H9 (cell line): ENCODE results near the gene PPCDC. TPM values are rescaled to one million over a fixed set of nuclear protein-coding genes. Genes with fewer than 3 reads are reported as not detected.

Experiments
- DNase-seq: peaks from one replicate; pipeline ENCODE4 v3.0.0-alpha.2; 2017
- H2AFZ ChIP-seq: one replicate; pipeline ENCODE4 v1.6.1; 2013; ENCODE audit warnings: mild to moderate bottlenecking, low read length, control low read depth, moderate library complexity
- H2AK5ac ChIP-seq: 2 replicates; pipeline ENCODE4 v1.6.1; 2013; ENCODE audit warnings: low read length, control low read depth, mixed read lengths; ENCODE audit not compliant: insufficient read length
- H2BK120ac ChIP-seq: one replicate; pipeline ENCODE4 v1.6.1; 2013; ENCODE audit warnings: low read depth, mild to moderate bottlenecking, low read length, control low read depth, inconsistent platforms; ENCODE audit not compliant: poor library complexity, severe bottlenecking
- H2BK12ac ChIP-seq: 2 replicates; pipeline ENCODE4 v1.6.1; 2013; ENCODE audit warnings: low read length, control low read depth, mixed read lengths, low read depth; ENCODE audit not compliant: insufficient read length
- H2BK15ac ChIP-seq: 2 replicates; pipeline ENCODE4 v1.6.1; 2013; ENCODE audit warnings: low read depth, low read length, control low read depth
- H2BK20ac ChIP-seq: one replicate; pipeline ENCODE4 v1.6.1; 2013; ENCODE audit warnings: low read depth, mild to moderate bottlenecking, low read length, control low read depth, inconsistent platforms; ENCODE audit not compliant: poor library complexity, severe bottlenecking
- H2BK5ac ChIP-seq: 2 replicates; pipeline ENCODE4 v1.6.1; 2013; ENCODE audit warnings: low read length, control low read depth, mixed read lengths; ENCODE audit not compliant: insufficient read length
- H3K14ac ChIP-seq: 2 replicates; pipeline ENCODE4 v1.6.1; 2013; ENCODE audit warnings: low read length, control low read depth; ENCODE audit not compliant: insufficient read depth
- H3K18ac ChIP-seq: 2 replicates; pipeline ENCODE4 v1.6.1; 2013; ENCODE audit warnings: low read depth, mild to moderate bottlenecking, mixed read lengths, low read length, control low read depth; ENCODE audit not compliant: insufficient read length
- H3K23ac ChIP-seq: 2 replicates; pipeline ENCODE4 v1.6.1; 2013; ENCODE audit warnings: low read length, control low read depth, mixed read lengths, low read depth; ENCODE audit not compliant: insufficient read length
- H3K23me2 ChIP-seq: 2 replicates; pipeline ENCODE4 v1.6.1; 2013; ENCODE audit warnings: low read depth, mild to moderate bottlenecking, mixed read lengths, low read length, control low read depth; ENCODE audit not compliant: insufficient read length, poor library complexity, severe bottlenecking
- H3K27ac ChIP-seq: 2 replicates; pipeline ENCODE4 v1.5.1; 2013; ENCODE audit warnings: low read length, control low read depth, mixed read lengths, low read depth; ENCODE audit not compliant: insufficient read length
- H3K27me3 ChIP-seq: 2 replicates; pipeline ENCODE4 v1.6.1; 2013; ENCODE audit warnings: low read length, control low read depth, inconsistent platforms; ENCODE audit not compliant: insufficient read depth
- H3K4ac ChIP-seq: 2 replicates; pipeline ENCODE4 v1.6.1; 2013; ENCODE audit warnings: low read depth, mild to moderate bottlenecking, control low read depth, inconsistent platforms, low read length, moderate library complexity
- H3K4me1 ChIP-seq: 2 replicates; pipeline ENCODE4 v1.6.1; 2013; ENCODE audit warnings: low read length, control low read depth, inconsistent platforms; ENCODE audit not compliant: insufficient read depth
- H3K4me2 ChIP-seq: 2 replicates; pipeline ENCODE4 v1.6.1; 2013; ENCODE audit warnings: low read length, control low read depth, mixed read lengths; ENCODE audit not compliant: insufficient read length, insufficient read depth
- H3K56ac ChIP-seq: 2 replicates; pipeline ENCODE4 v1.6.1; 2013; ENCODE audit warnings: low read depth, mild to moderate bottlenecking, mixed read lengths, low read length, control low read depth; ENCODE audit not compliant: insufficient read length
- H3K79me1 ChIP-seq: 2 replicates; pipeline ENCODE4 v1.6.1; 2013; ENCODE audit warnings: low read depth, mild to moderate bottlenecking, moderate library complexity, low read length, control low read depth, inconsistent platforms; ENCODE audit not compliant: insufficient read depth, poor library complexity, severe bottlenecking
- H3K79me2 ChIP-seq: 2 replicates; pipeline ENCODE4 v1.6.1; 2013; ENCODE audit warnings: low read length, control low read depth, inconsistent platforms; ENCODE audit not compliant: insufficient read depth
- H3K9ac ChIP-seq: 2 replicates; pipeline ENCODE4 v1.6.1; 2013; ENCODE audit warnings: low read length, control low read depth, mixed read lengths; ENCODE audit not compliant: insufficient read length; ENCODE audit errors: extremely low read depth
- H3K9me3 ChIP-seq: one replicate; pipeline ENCODE4 v1.6.1; 2013; ENCODE audit warnings: low read depth, low read length, inconsistent platforms; ENCODE audit not compliant: control insufficient read depth
- H3T11ph ChIP-seq: one replicate; pipeline ENCODE4 v1.6.1; 2013; ENCODE audit warnings: mild to moderate bottlenecking, low read length, control low read depth, inconsistent platforms
- H4K20me1 ChIP-seq: one replicate; pipeline ENCODE4 v1.6.1; 2013; ENCODE audit not compliant: control insufficient read depth, insufficient read length, insufficient read depth
- H4K5ac ChIP-seq: 2 replicates; pipeline ENCODE4 v1.6.1; 2013; ENCODE audit warnings: low read depth, mild to moderate bottlenecking, mixed read lengths, low read length, control low read depth; ENCODE audit not compliant: insufficient read length
- H4K8ac ChIP-seq: replicated peaks from 2 replicates; pipeline ENCODE4 v1.6.1; 2013; ENCODE audit warnings: low read length, control low read depth, mixed read lengths, low read depth; ENCODE audit not compliant: insufficient read length
- H4K91ac ChIP-seq: 2 replicates; pipeline ENCODE4 v1.6.1; 2013; ENCODE audit warnings: low read depth, mild to moderate bottlenecking, moderate library complexity, mixed read lengths, low read length, control low read depth; ENCODE audit not compliant: insufficient read length
- H3K27ac Mint-ChIP-seq, 3 experiments: 2 replicates in 2 of 3; 3 replicates in 1 of 3; pipeline ENCODE4 v1.8.0; 2020 to 2021; ENCODE audit warnings: mixed read lengths in 3 of 3, mild to moderate bottlenecking in 1 of 3, moderate library complexity in 1 of 3
- H3K27me3 Mint-ChIP-seq: 2 replicates; pipeline ENCODE4 v1.8.0; 2021; ENCODE audit warnings: low read depth, mild to moderate bottlenecking, moderate library complexity, mixed read lengths
- H3K36me3 Mint-ChIP-seq, 3 experiments: 2 replicates in 2 of 3; 3 replicates in 1 of 3; pipeline ENCODE4 v1.8.0; 2020 to 2021; ENCODE audit warnings: low read depth in 3 of 3, mixed read lengths in 3 of 3; ENCODE audit not compliant: insufficient read depth in 1 of 3
- H3K4me1 Mint-ChIP-seq, 2 experiments: 2 replicates each; pipeline ENCODE4 v1.8.0; 2020; ENCODE audit warnings: mixed read lengths in 2 of 2
- H3K4me3 Mint-ChIP-seq, 2 experiments: 2 replicates in 1 of 2; 3 replicates in 1 of 2; pipeline ENCODE4 v1.8.0; 2020 to 2021; ENCODE audit warnings: mild to moderate bottlenecking in 2 of 2, mixed read lengths in 2 of 2, moderate library complexity in 1 of 2
- H3K9me3 Mint-ChIP-seq, 2 experiments: 2 replicates in 1 of 2; 3 replicates in 1 of 2; pipeline ENCODE4 v1.8.0; 2020; ENCODE audit warnings: mild to moderate bottlenecking in 2 of 2, mixed read lengths in 2 of 2, moderate library complexity in 1 of 2
- CTCF ChIP-seq: fragments of 200-600 bp; sonication (generic); conservative IDR thresholded peaks from 3 replicates; pipeline ENCODE4 v1.8.0; 2021; ENCODE audit warnings: antibody characterized with exemption, mild to moderate bottlenecking
- WGBS: extraction: QIAGEN DNeasy Blood & Tissue Kit; methylation state at CpG from one replicate; pipeline ENCODE4 v1.1.7; 2013; ENCODE audit warnings: missing lambda C conversion rate, low lambda C conversion rate, mixed read lengths; ENCODE audit not compliant: insufficient read length; ENCODE audit errors: extremely low coverage; 5-methylcytosine and 5-hydroxymethylcytosine counted together
- total RNA-seq: library from RNA; stranded (reverse); gene quantifications from 2 replicates; pipeline ENCODE4 v1.2.1, GENCODE V29; 2021

PPCDC gene
- total RNA-seq, 1 experiment from 2014 or later: 17.6 TPM

GRCh38 chr15:75008221-75008625, 15.2 kb upstream of the PPCDC start:
- no peak overlapping the region for H3K4ac ChIP-seq
- H3K4me1 ChIP-seq: no peaks in the 10 kb centered on the region
- no peak overlapping the region for H2AFZ ChIP-seq
- Mint-ChIP-seq H3K27ac (no peak overlapping the region), H3K4me3 (no peak overlapping the region), H3K4me1 (no peaks in the 10 kb centered on the region), H3K36me3 (peaks cover 1 to 30% (median 20%) of the 10 kb centered on the region in 3 experiments; a peak in 5 of 7 replicates), H3K27me3 (no peaks in the 10 kb centered on the region), H3K9me3 (no peaks in the 10 kb centered on the region)
- no peak overlapping the region for H2BK5ac ChIP-seq
- no peak overlapping the region for H2BK12ac ChIP-seq
- no peak overlapping the region for H4K91ac ChIP-seq
- no peak overlapping the region for H3K14ac ChIP-seq
- no peak for DNase-seq
- no peaks in the 10 kb centered on the region for H3K79me1 ChIP-seq
- H3K4me2 ChIP-seq: no peak overlapping the region
- no peak overlapping the region for H3K23ac ChIP-seq
- H4K8ac ChIP-seq: no peak overlapping the region
- H3K56ac ChIP-seq: no peak overlapping the region
- H2AK5ac ChIP-seq: no peak overlapping the region
- no peak overlapping the region for H4K5ac ChIP-seq
- H2BK120ac ChIP-seq: no peak overlapping the region
- no peaks in the 10 kb centered on the region for H4K20me1 ChIP-seq
- H3K27me3 ChIP-seq: no peaks in the 10 kb centered on the region
- no peak overlapping the region for H3K9ac ChIP-seq
- no peaks in the 10 kb centered on the region for H3K23me2 ChIP-seq
- no peaks in the 10 kb centered on the region for H3K79me2 ChIP-seq
- no peak for TF ChIP-seq CTCF
- H3K27ac ChIP-seq: no peak overlapping the region
- WGBS: no CpG with 5 or more reads among the region's 5 CpGs
- H3T11ph ChIP-seq: no peak overlapping the region
- no peak overlapping the region for H2BK15ac ChIP-seq
- no peaks in the 10 kb centered on the region for H3K9me3 ChIP-seq
- no peak overlapping the region for H2BK20ac ChIP-seq
- H3K18ac ChIP-seq: no peak overlapping the region
